ENCODE measurements around the gene OR1G1.
"Not testable (repeated sequence)": the region's sequence is repeated elsewhere in the genome, so short reads cannot be mapped to it uniquely, and the experiment has no call there.

OR1G1 gene

DNA sequence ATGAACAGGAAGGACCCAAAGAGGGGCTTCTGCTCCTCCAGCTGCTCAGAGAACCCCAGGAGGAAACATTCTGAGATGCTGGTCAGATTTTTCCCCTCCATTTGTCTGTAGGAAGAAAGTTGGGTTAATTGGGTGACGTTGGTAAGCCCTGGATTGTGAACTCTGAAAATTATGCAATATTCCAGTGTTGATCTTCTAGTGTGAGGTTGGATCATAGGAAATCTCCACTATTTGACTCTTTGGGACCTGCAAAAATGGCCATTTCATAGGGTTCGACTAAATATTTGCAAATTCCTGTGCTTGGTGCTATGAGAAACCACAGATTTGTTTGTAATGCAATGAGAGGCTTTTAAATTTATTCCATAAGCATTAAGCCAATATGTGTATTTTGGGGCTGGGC, at the start of gene OR1G1:
TSS of gene OR1G1 (minus strand) at position 101 of the 400 bp plus-strand sequence. CDS start at position 101, 0 bp downstream.
- no peak for DNase-seq

DNA sequence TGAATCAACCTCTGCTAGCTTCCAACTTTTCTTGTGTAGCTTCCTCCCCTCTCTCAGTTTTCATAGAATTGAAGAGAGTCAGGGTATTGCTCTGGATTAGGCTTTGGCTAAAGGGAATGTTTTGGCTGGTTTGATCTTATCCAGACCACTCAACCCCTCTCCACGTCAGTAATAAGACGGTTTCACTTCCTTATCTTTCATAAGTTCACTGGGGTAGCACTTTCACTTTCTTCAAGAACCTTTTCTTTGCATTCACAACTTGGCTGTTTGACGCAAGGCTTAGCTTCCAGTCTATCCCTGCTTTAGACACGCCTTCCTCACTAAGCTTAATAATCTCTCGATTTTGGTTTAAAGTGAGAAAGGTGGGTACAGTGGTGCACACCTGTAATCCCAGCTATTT, 40.2 kb upstream of the OR1G1 start:
- no peak for DNase-seq

- no peak for DNase-seq
These were observed 29.9 kb upstream of the OR1G1 start for GRCh38 chr17:3157218-3157617.

DNA sequence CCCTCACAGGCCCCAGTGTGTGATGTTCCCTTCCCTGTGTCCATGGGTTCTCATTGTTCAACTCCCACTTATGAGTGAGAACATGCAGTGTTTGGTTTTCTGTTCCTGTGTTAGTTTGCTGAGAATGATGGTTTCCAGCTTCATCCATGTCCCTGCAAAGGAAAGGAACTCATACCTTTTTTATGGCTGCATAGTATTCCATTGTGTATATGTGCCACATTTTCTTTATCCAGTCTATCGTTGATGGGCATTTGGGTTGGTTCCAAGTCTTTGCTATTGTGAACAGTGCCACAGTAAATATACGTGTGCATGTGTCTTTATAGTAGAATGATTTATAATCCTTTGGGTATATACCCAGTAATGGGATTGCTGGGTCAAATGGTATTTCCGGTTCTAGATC, 10.1 kb upstream of the OR1G1 start:
- not testable (repeated sequence) for DNase-seq

DNA sequence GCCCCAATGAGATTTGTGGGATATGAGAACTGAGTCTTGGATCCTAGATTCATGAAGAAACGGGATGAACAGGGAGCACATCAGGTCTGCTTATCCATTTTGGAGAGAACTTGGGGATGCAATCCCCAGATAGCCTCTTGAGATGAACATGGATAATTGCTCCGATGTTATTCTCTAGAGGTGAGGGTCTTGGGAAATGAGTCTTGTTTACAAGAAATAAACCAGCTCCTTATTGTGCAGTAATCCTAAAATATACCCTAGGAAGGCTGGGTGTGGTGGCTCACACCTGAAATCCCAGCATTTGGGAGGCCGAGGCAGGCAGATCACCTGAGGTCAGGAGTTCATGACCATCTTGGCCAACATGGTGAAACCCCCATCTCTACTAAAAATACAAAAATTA, 23.0 kb downstream of the OR1G1 start, which contains the start of gene OR1D2:
TSS of gene OR1D2 (minus strand) at position 101 of the 400 bp plus-strand sequence. CDS start 11,426 bp downstream, outside the sequence.
- no peak for DNase-seq

Data from cerebellar nuclear complex (tissue), 1 donor.